Astrocyte of the cerebellum (primary cell): Measurements from ENCODE around the gene TNFSF11.

Experiments used
- DNase-seq: peaks from one replicate; pipeline ENCODE4 v3.0.0-alpha.2; 2011; ENCODE audit warnings: low read depth
- H3K4me3 ChIP-seq: 2 replicates; pipeline ENCODE4 v1.5.1; 2011; ENCODE audit warnings: mild to moderate bottlenecking, low read depth, low read length, moderate library complexity
- in situ Hi-C: cut with HindIII; loops from 2 replicates; pipeline ENCODE4 v1.10.0; 2017; ENCODE audit warnings: low sequenced_read_pairs
- TF ChIP-seq, protein P1 (sequence below): IDR thresholded peaks from 2 replicates; pipeline ENCODE4 v1.5.1; 2012; ENCODE audit warnings: low read length, low read depth, moderate library complexity, mild to moderate bottlenecking; ENCODE audit errors: missing control alignments

The TNFSF11 gene

DNA sequence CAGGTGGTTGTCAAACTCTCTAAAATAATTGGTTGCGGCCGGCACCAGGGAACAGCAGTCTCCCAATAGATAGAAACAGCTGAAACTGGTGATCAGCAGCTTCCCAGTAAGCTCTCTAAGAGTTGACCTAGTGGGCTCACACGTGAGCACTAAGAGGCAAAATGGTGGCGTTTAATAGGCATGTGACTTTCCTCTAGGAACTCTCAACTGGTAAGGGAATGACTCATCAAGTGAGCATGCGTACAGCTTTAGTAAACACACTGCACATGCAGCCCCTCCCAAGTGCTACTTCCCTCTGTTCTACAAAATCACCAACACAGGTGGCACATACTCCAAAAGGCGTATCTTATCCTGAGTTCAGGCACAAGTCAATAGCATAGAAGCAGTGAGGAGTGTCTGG is 41.7 kb downstream of the TNFSF11 start:
- H3K4me3 ChIP-seq = no peak overlapping the region
- in situ Hi-C loops = no loop called here
- TF ChIP-seq, protein P1, sequence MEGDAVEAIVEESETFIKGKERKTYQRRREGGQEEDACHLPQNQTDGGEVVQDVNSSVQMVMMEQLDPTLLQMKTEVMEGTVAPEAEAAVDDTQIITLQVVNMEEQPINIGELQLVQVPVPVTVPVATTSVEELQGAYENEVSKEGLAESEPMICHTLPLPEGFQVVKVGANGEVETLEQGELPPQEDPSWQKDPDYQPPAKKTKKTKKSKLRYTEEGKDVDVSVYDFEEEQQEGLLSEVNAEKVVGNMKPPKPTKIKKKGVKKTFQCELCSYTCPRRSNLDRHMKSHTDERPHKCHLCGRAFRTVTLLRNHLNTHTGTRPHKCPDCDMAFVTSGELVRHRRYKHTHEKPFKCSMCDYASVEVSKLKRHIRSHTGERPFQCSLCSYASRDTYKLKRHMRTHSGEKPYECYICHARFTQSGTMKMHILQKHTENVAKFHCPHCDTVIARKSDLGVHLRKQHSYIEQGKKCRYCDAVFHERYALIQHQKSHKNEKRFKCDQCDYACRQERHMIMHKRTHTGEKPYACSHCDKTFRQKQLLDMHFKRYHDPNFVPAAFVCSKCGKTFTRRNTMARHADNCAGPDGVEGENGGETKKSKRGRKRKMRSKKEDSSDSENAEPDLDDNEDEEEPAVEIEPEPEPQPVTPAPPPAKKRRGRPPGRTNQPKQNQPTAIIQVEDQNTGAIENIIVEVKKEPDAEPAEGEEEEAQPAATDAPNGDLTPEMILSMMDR = no peak
- no peak for DNase-seq

DNA sequence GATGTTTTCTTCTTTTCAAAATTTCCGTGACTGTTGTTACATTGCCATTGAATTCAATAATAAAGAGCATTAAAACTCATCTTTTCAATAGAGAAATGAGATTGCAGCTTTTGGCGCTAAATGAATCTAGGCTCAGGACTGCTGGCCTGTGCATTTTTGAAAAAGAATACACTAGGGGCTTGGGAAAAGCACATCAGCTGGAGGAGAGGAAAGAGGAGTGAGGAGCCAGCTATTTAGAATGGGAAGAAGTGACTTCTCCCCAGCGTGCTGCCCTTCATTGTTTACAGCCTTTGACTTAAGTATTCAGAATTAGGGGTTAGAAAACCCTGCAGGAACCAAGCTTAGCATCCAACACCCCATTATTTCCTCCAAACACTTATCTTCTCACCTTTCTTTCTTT is 43.3 kb downstream of the TNFSF11 start:
- in situ Hi-C loops = no loop called here
- TF ChIP-seq, protein P1 = no peak
- H3K4me3 ChIP-seq = no peak overlapping the region
- DNase-seq = no peak

DNA sequence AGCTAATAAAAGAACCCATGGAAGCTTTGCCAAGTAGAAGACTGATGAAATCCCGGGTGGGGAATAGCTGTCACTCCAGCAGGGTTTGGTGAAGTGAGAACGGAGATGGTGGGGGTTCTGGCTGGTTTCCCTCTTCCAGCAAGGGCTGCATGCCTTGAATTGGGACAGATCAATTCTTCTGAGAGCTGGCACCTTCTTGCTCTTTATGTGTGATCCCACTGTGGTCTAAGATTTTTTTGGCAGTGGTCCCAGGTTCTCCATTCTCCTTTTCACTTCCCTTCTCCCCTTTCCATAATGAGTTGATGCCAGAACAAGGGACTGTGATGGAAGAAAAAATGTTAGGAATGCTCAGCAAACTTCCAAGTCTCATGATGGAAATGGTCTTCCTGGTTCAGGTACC is 50.0 kb downstream of the TNFSF11 start:
- no peak overlapping the region for H3K4me3 ChIP-seq
- peak; percentile 23 for DNase-seq
- TF ChIP-seq, protein P1 = no peak
- in situ Hi-C loops = no loop called here

DNA sequence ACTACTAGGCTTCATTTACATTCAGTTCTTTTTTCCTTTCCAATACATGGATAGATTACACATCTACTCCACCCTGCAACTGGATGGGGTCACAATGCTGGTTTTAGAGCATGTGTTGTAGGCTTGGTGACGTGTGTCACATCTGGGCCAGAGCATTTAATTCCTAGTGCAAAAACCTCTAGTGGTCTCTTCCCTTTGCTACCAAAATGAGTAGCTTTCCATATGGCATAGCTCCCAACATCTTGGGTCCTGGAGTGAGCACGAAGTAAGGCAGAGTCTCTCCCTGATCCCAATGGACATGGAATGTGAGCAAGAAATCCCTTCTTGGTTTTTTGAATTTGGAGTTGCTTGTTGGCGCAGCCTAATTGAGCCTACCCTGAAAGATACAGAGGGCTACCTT is 51.7 kb downstream of the TNFSF11 start:
- in situ Hi-C loops = no loop called here
- no peak overlapping the region for H3K4me3 ChIP-seq
- no peak for DNase-seq
- TF ChIP-seq, protein P1 = no peak

DNA sequence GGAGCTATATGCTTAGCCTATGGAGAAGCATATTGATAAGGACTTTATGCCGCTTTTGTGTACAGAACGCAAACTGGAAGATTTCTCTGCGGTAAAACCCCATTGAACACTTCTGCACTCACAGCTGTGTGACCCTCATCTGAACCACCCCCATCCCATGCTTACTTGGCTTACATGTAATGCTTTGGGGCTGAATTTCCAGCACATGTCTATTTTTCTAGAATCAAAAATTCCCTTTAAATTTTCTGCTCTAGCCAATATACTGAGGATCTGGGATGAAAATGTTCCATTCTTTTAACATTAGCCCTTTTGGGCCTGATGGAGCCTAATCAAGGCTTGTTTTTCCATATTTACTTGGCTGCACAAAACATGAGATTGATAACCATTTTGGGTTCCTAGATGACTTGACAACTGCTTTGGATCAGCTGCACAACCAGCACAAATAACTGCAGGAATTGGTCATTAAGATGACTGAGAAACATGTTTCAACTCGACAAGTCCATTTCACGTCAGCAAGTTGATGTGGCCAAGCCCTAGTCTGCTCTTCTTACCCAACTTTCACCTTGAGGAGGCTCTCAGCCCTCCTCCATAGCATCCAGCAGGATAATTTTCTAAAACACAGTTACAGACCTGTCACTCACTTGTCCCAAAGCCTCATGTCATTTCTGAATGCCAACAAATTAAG is 52.4 kb downstream of the TNFSF11 start:
- DNase-seq = no peak
- in situ Hi-C loops = no loop called here
- H3K4me3 ChIP-seq = no peak overlapping the region
- TF ChIP-seq, protein P1 = no peak

DNA sequence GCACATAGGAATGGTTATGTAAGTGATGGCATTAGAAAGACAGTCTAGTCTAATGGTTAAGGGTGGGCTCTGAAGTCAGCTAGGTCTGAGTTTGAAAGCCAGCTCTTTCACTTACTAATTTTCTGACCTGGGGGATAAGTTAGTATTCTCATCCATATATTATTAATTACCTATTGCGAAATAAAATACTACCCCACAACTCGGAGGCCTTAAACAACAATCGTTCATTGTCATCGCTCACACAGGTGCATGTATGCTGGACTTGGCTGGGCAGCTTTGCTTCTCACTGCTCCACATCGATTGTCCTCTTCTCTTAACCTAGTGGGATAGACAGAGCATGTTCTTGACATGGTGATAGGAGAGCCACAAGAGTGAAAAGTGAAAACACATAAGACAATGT is 54.7 kb downstream of the TNFSF11 start:
- in situ Hi-C loops = no loop called here
- TF ChIP-seq, protein P1 = no peak
- no peak for DNase-seq
- no peak overlapping the region for H3K4me3 ChIP-seq
